Daoy (cell line): ENCODE measurements around the gene SLC44A1. TPM values are rescaled to one million over a fixed set of nuclear protein-coding genes. Genes with fewer than 3 reads are reported as not detected.

ENCODE experiments used
- DNase-seq: peaks from one replicate; pipeline ENCODE4 v3.0.0-alpha.2; 2015; ENCODE audit warnings: low read depth
- total RNA-seq: library from RNA; depleted of rRNA; stranded (reverse); fragments of >200 nt; shearing (Covaris generic); gene quantifications from 2 replicates; pipeline ENCODE4 v1.2.3, GENCODE V29; 2014

Gene SLC44A1
- total RNA-seq, 1 experiment from 2014 or later, result 33.3 TPM

DNA sequence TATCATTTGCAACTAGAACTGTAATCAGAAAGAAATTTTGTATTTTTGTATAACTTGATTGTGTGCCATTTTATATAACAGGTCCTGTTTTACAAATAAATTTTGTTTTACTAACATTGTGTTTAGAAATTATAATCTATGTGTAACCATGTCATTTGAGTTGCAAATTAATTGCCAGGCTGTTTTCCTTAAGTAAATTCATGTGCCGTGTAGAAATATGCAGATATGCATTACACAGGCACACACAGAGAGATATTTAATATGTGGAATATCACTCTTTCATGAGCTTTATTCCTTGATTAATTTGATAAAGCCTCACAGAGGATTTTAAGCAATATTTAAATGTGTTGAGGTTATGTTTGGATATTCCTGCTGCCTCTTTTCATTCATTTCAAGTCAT is 146.8 kb downstream of the SLC44A1 start:
- DNase-seq, result no peak

DNA sequence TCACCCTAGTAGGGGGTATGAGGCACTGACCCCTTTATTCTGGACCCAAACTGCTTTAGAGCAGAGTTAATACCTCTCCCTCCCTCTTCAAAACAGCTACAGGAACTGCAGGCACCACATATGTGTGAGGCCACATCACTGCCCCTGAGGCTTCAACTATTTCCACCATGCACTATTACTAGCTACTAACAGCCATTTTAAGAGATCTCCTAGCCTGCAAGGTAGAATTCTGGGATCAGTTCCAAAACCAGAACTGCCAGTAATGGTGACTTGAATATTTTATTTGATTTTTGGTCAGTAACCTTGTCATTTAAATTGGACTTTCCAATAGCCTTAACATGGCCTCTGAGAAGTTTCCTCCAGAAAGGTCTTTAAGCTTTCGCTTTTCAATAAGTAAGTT is 148.1 kb downstream of the SLC44A1 start:
- DNase-seq, result no peak

DNA sequence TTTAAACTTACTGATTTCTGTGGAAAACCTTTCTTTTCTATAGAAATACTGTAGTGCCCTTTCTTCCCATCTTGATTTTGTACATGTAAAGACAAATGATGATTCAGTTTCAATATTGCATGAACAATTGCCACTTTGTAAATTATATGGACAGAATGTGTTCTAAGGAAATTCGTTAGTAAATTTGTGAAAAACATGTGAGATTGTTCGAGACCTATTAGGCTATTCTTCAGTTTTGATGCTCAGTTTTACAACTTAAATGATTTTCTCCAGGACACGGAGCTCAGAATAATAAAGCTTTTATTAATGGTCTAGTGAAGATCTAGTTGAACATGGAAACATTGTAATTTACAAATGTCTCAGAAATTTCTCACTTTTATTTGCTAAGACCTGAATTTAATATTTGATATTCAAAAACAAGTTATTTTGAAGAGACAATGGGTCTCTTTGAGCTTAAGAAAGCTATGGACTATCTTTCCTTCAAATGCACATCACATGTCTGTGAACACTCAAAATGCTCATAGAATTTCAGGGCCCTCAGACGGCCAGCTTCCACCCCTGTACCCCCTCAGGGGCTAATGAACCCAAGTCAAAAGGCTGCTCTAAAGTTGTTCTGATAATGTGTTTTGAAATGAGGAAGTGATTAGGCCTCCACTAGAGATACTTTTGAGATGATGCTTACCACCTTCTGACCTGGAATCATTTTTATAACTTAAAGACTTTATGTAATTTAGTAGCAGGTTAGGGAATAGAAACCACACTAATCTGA is 149.3 kb downstream of the SLC44A1 start:
- DNase-seq, result no peak

DNA sequence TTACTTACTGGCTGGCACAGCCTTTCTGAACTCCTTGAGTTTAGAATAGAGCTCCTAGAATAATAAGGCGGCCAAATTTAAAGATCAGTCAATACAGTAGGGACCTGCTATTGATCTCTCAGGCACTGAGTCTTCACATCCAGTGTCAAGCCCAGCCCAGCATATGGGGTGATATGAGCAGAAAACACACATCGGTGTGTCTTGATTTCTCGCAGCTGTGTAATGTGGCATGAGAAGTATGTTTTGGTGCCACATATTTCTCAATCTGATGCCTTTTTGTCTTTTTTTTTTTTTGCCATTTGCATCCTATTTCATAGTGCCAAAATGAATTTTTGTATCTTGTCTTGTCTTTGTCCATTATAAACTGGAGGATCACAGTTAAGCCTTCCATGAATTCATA is 152.0 kb downstream of the SLC44A1 start:
- no peak for DNase-seq

DNA sequence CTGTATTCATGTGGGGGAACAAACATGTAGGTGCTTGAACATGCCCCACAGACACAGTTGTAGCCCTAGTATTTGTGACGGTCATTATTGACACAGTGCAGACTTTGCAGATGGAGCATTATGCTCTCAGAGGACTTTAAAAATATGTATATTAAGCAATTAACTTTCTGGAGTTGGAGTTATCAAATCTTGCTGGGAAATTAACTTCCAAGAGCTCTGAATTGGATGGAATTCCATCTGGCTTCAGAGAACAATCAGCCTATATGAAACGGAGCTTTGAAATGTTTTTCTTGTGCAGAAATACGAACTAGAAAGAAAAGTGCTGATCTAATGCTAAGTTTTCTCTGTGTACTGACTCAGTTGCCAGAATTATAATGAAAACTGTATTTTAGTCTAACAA is 152.4 kb downstream of the SLC44A1 start:
- DNase-seq, result no peak

DNA sequence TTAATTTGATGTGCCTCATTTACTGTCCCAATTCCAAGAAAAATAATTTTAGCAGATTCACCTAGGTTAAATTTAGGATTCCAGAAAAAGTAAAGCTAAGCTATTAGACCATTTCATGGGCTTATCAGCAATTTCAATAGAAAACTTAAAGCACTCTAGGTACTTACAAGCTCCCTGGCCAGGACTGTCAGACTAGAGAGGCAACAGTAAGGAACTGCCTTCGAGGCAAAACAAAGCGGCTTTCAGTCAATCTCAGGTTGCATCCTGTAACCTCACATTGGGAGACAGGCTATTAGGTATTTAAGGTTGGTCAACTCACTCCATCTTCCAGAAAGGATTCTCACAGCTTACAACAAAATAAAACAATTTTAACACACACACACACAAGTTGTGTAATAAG is 154.7 kb downstream of the SLC44A1 start:
- DNase-seq, result no peak

DNA sequence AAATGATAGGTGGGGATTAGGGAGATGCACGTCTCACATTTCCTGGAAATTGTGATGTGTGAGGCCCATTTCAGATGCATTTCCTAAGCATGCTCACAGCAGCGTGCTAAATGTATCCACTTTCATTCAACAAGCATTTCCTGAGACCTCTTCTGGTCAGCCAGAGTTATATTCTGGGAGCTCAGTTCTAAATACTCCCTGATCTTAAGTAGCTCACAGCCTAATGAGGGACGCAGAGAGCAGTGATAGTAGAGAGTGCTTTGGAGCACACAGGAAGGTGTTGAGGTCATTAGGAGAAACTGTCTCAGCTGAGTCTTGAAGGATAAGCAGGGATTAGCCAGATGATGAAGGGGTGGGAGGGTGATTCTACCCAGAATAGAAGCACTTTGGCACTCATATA is 157.2 kb downstream of the SLC44A1 start:
- DNase-seq, result no peak

DNA sequence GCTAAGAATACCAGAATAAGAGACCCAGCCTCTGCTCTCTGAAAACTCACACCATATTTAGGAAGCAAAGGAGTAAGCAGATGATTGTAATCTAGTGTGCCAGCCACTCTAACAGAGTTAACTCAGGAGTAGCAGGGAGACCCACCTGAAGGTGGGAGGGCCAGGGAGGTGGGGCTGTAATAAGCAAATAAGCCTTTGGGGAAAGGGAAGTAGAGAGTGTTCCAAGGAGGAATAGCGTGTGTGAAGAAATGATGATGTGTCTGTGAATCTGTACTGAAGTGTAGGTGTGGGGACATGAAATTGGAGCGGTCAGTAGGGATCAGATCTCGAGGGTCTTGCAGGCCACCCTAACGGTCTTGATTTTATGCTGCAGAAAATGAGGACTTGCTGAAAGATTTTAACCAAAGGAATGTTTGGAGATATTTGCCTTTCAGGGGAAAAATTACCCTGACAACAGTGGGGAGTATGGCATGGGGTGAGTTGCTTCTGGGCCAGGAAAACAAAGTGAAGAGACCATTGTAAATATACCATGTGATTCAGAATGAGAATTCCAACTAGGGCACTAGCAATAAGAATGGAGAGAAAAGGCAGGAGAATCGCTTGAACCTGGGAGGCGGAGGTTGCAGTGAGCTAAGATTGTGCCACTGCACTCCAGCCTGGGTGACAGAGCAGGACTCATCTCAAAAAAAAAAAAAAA is 159.2 kb downstream of the SLC44A1 start:
- DNase-seq, result no peak

DNA sequence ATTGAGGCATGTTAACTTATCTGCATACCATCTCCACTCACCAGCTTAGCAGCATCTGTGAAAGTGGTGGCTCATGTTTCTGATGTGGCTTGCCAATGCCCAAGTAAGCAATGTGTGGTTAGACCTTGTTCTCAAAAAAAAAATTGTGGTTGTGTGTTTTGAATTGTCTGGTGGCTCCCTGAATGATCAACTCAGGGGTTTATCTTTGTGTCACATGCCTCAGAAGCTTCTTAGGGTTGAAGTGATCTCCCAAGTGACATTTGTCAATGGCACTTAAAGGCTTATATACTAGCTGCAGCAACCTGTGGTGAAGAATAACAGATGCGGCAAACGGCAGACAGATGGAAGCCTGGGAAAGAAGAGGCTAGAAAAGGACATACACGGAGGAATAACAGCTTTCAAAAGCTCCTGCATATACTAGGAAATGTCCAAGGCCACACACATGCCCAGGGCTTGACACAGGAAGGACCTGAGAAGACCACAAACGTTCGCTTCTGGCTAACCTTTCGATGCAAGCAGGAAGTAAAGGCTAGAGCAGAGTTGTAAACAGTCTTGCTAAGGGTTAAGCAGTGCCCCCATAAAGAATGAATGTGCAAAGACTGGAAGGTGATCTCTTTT is 161.2 kb downstream of the SLC44A1 start:
- DNase-seq, result peak; percentile 50

DNA sequence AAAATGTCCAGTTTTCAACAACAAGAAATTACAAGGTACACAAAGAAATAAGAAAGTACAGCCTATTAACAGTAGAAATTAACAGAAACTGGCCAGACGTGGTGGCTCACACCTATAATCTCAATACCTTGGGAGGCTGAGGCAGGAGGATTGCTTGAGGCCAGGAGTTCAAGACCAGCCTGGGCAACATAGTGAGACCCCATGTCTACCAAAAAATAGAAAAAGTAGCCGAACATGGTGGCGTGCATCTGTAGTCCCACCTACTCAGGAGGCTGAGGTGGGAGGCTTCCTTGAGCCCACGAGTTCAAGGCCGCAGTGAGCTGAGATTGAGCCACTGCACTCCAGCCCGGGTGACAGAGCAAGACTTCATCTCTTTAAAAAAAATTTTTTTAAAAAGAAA is 161.9 kb downstream of the SLC44A1 start:
- no peak for DNase-seq

DNA sequence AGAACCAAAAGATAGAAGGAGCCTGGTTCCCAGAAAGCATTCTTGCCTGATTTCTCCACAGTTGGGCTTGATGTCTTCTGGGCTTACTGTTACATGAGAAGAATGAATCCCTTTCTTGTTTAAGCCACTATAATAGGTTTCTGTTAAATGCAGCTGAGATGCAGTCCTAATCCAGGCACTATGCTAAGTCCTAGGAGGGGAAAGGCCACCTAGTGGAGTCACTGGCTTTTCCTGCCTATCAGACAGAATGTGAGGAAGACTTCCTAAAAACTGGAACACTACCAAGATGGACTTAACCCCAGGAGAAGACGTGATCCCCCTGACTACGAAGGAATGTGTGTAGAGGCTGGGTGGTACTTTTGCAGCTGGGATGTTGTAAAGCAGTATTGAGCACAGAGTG is 169.1 kb downstream of the SLC44A1 start:
- DNase-seq, result peak; percentile 30

DNA sequence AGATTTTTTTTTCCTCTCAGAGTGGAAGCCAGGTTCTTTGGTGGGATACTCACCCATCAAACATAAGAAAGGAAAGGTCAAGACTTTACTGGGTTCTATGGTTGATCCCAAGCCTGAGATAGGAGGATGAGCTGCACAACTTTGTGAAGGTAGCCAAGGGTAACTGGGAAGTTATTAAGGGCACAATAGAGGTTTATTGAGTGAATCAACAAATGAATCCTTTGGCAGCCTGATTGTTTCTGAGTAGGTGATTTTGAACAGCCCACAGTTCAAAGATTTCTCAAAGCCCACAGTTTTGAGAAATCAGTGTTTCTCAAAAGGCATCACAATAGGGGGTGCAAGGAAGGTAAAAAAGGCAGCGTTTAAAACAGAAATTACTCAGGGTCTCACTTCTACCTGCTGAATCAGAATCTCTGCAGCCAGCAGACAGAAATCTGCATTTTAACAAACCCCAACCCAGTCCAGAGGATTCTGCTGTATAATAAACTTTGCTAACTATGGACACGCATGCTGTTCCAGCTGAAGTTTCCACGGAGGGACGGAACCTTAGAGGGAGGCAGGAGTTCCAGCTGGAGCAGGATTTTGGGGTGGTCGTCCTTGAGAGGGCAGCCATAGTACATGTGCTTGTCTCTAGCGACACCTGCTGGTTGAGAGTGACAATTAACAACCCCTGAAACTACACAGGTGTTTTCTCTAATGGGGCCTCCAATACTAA is 170.7 kb downstream of the SLC44A1 start:
- DNase-seq, result peak; percentile 67

DNA sequence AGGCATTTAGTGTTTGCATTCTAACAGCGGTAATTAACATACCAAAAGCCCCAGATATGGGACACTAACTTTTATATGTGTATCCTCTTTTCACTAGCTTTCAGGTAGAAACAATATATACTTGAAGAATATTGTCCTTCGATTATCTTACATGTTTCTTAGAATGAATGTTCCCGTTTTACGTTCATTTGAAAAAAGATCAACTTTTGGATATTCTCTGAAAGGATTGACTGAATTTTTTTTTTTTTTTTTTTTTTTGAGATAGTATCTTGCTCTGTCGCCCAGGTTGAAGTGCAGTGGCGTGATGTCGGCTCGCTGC is 171.2 kb downstream of the SLC44A1 start:
- DNase-seq, result no peak

DNA sequence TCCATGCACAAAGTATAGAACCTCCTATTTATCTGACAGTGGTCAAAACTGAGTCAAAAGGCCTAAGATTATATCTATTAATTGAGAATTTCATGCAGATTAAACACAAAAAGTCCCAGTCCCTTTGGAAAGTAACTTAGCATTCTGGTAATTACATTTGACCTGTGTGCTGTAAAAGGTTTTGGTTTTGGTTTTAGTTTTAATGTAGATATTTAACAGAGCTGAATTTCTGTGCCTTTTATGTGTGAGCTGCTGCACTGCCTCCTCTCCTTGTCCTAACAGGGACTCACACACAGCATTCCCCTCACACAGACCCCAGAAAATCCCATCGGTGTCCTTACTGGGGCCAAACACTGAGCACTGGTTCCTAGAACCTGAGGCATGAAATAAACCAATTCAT is 172.4 kb downstream of the SLC44A1 start:
- DNase-seq, result no peak

DNA sequence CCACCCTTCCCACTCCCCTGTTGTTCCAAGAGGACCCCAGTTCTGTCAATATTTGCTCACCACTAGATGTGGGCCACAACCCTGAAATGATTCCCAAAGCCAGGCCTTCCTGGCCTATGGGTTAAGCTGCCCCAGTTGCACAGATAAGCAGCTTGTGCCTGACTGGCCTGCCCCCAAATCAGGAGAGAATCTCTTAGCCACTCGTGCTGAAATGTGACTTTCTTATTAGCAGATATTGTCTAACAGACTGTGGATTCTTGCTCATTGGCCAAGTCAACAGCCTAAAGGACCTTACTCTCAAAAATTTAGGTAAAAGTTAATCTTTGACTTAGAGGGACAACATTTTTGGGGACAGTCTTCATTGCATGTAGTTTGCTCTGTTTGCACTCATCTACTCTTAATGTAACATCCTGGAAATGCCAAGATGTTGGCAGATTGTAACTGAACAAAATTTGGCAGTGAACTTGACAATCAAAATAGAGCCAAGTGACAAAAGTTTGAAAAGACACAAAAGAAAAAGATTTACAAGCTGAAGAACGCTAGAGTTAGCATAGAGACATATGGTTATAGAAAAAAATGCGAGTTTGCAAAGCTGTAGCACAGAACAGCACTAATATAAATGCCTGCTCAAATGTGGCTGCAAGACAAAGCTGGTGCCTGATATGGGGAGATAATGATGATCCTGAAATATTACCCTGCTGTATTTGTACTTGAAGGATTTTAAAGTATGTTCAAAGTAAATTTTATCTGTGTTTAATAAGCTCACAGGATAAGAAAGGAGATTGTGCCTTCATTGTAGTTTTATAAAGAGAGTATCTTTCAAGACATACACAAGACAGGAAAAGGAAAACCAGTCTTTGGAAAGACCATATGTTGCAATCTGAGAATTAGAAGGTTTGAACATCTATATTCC is 174.4 kb downstream of the SLC44A1 start:
- DNase-seq, result no peak

DNA sequence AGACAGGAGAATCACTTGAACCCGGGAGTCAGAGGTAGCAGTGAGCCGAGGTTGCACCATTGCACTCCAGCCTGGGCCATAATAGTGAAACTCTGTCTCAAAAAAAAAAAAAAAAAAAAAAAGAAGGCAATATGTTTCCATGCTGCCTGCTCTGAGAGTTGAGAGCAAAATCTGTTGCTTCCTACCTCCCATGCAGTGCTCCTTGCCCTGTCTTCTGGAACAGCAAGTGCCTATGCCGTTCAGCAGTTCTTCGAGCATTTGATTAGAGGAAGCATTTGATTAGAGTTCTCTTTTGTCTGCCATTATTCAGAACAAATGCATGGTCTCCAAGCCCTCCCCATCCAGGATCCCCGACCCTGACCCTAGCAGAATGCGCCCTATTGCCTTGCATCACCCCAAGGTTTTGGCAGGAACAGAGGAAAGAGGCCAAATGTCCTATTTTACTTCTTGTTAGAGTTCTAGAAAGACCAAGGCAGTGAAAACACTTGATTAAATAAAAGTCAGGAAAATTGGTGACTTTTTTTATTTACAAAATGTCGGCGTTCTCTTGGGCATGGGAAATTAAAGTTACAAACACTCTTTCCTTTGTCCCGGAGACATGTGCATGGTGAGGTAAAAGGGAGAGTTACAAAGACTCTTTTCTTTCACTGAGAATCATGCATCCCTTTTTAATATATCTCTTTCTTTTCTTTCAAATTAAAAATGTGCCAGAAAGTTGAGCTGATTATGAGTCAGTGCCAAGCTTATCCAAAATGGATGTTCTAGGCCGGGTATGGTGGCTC is 175.6 kb downstream of the SLC44A1 start:
- no peak for DNase-seq

DNA sequence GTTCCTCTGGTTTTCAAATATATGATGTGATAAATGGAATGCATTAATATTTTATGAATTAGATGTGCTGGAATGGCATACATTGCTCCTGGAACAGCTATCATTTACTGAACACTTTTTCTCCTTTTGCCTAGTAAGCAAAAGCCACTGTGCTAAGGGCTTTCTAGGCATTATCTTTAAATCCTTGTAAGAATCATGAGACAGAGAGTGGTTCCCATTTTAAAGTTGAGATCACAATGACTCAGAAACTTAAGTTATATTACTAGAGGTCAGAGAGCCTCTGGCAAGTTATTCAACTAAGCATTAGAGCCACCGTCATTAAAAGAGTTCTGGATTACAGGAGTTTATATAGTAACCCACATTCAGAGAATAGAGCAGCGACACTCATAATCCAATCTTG is 176.7 kb downstream of the SLC44A1 start:
- DNase-seq, result no peak

DNA sequence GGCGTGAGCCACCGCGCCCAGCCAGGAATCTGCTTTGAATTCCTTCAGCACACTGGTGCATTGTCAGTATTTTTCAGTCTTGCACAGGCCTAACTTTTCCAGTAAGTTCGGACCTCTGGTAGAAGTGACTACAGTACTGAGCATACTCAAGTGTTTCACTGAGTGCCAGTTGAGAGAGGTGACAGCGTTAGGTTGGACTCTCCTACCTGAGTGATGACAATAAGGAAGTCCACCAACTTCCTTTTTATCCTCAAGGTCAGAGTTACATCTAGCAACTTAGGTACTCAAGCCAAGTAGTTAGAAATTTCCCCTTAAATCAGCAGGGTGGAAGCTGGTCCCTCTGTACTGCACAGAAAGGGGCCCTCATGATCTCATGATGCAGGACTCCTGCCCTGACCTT is 177.4 kb downstream of the SLC44A1 start:
- no peak for DNase-seq

DNA sequence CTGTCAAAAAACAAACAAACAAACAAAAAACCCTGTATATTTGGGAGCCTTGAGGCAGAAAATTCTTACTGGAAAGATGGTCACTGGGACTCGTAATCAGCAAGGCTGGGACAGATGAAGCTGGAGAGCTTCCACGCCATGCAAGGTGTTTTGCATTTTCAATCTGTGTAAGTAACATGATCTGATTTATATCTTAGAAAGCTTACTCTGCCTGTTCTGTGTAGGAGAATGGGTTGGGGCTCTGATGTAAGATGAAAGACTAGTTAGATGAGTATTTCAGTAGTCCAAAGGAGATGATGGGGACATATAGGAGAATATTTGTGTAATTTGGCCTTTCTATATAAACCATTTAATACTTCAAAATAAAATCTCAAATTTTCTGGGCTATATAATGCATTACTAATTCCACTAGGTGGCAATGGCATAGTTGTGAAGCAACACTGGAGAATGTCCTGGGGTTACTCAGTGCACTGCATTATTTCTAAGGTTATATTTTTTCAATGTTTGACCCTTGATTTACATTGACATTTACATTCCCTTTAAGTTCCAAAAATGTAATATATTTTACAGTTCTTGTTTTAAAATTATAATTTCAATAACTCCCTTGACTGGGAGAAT is 181.5 kb downstream of the SLC44A1 start:
- no peak for DNase-seq

DNA sequence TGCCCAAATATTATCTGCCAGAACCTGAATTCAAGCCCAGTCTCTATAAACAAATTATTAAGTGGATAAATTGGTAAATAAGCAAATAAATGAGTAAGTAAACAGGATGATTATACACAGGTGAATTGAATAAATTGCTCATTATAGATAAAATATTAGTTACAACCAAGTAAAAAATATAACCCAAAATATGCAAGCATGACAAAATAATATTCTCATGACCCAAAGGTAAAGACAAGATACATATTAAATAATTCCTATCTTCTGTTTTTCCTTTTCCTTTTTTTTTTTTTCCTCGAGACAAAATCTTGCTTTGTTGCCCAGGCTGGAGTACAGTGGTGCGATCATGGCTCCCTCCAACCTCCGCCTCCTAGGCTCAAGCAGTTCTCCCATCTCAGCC is 182.2 kb downstream of the SLC44A1 start:
- DNase-seq, result no peak
